ENCODE results near the gene LTBP3.

The LTBP3 gene

GRCh38 chr11:65538915-65539743, 19.0 kb downstream of the LTBP3 start:
- H3K4me1 ChIP-seq (ENCODE audit: control insufficient read depth, insufficient read depth, low read length), result 0 out of 2 replicates have a peak, but pooled peaks cover 3% of the 10 kb centered on the region
- no peak overlapping the region for H3K27ac ChIP-seq (ENCODE audit: low read depth, low read length)
- peaks cover 32% of the 10 kb centered on the region; the same call in 1 of the 2 replicates for H3K36me3 ChIP-seq (ENCODE audit: control insufficient read depth, insufficient read depth, low read length)
- no peaks in the 10 kb centered on the region for H3K9me3 ChIP-seq (ENCODE audit: control insufficient read depth, insufficient read depth, low read length)
- H3K27me3 ChIP-seq (ENCODE audit: control insufficient read depth, insufficient read depth, low read length), result peaks cover 27% of the 10 kb centered on the region
- H3K4me3 ChIP-seq (ENCODE audit: low read depth, low read length), result peak overlapping the region; percentile 83
- no peak overlapping the region for H3K9ac ChIP-seq (ENCODE audit: low read depth, low read length)

DNA sequence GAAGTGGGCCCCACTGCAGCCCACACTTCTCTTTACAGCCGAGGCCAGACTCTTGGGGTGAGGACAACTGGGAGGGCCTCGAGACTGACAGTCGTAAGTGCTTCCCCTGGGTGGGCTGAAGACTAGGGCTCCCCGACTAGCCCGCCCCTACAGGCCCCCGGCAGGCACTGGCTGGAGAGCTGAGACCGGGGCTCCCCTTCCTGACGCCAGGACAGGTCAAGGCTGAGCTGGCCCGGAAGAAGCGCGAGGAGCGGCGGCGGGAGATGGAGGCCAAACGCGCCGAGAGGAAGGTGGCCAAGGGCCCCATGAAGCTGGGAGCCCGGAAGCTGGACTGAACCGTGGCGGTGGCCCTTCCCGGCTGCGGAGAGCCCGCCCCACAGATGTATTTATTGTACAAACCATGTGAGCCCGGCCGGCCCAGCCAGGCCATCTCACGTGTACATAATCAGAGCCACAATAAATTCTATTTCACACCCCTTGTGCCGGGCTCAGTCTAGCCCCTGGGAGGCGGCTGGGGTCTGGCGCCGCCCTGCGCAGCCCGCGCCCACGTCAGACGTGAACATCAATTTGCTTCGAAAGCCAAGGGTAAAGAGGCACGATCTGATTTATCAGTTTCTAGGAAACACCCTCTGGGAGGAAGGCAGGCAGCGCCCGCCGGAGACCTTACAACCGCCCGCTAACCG, 19.8 kb downstream of the LTBP3 start:
- no peak overlapping the region for H3K27ac ChIP-seq (ENCODE audit: low read depth, low read length)
- H3K36me3 ChIP-seq (ENCODE audit: control insufficient read depth, insufficient read depth, low read length), result peaks cover 35% of the 10 kb centered on the region

DNA sequence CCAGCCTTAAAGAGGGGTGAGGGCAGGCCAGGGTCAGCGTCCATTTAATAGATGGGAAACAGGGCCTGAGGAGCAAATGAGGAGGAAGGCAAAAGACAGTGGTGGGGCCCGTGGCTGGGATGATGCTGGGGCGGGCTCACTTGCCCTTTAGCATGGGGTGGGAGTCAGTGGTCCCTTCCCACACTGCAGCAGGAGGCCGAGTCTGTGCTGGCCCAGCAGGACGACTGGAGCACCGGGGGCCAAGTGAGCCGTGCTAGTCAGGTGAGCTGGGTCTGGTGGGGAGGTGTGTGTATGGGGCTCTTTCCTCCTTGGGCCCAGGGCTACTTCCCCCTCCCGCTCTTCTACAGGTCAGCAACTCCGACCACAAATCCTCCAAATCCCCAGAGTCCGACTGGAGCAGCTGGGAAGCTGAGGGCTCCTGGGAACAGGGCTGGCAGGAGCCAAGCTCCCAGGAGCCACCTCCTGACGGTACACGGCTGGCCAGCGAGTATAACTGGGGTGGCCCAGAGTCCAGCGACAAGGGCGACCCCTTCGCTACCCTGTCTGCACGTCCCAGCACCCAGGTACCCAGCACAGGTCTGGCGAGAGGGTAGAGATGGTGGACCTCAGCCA, 20.4 kb downstream of the LTBP3 start:
- peaks cover 25% of the 10 kb centered on the region for H3K27me3 ChIP-seq (ENCODE audit: control insufficient read depth, insufficient read depth, low read length)
- H3K4me1 ChIP-seq (ENCODE audit: control insufficient read depth, insufficient read depth, low read length), result 0 out of 2 replicates have a peak, but pooled peaks cover 3% of the 10 kb centered on the region
- no peaks in the 10 kb centered on the region for H3K9me3 ChIP-seq (ENCODE audit: control insufficient read depth, insufficient read depth, low read length)
- no peak overlapping the region for H3K9ac ChIP-seq (ENCODE audit: low read depth, low read length)
- no peak overlapping the region for H3K4me3 ChIP-seq (ENCODE audit: low read depth, low read length)
- no peak overlapping the region for H3K27ac ChIP-seq (ENCODE audit: low read depth, low read length)
- peaks cover 41% of the 10 kb centered on the region for H3K36me3 ChIP-seq (ENCODE audit: control insufficient read depth, insufficient read depth, low read length)

More for the DNA sequence above, 19.8 kb downstream of the LTBP3 start:
- Histone ChIP-seq H3K9ac (ENCODE audit: low read depth, low read length) (no peak overlapping the region), H3K9me3 (ENCODE audit: control insufficient read depth, insufficient read depth, low read length) (no peaks in the 10 kb centered on the region), H3K4me3 (ENCODE audit: low read depth, low read length) (peak overlapping the region; percentile 83; the same call in 1 of the 2 replicates), H3K4me1 (ENCODE audit: control insufficient read depth, insufficient read depth, low read length) (0 out of 2 replicates have a peak, but pooled peaks cover 3% of the 10 kb centered on the region), H3K27me3 (ENCODE audit: control insufficient read depth, insufficient read depth, low read length) (peaks cover 25% of the 10 kb centered on the region)

GRCh38 chr11:65537296-65537597, 20.9 kb downstream of the LTBP3 start:
- H3K9me3 ChIP-seq (ENCODE audit: control insufficient read depth, insufficient read depth, low read length), result no peaks in the 10 kb centered on the region
- H3K9ac ChIP-seq (ENCODE audit: low read depth, low read length), result no peak overlapping the region
- 0 out of 2 replicates have a peak, but pooled peaks cover 3% of the 10 kb centered on the region for H3K4me1 ChIP-seq (ENCODE audit: control insufficient read depth, insufficient read depth, low read length)
- no peak overlapping the region for H3K27ac ChIP-seq (ENCODE audit: low read depth, low read length)
- H3K27me3 ChIP-seq (ENCODE audit: control insufficient read depth, insufficient read depth, low read length), result peaks cover 25% of the 10 kb centered on the region
- no peak overlapping the region for H3K4me3 ChIP-seq (ENCODE audit: low read depth, low read length)
- H3K36me3 ChIP-seq (ENCODE audit: control insufficient read depth, insufficient read depth, low read length), result peaks cover 46% of the 10 kb centered on the region

DNA sequence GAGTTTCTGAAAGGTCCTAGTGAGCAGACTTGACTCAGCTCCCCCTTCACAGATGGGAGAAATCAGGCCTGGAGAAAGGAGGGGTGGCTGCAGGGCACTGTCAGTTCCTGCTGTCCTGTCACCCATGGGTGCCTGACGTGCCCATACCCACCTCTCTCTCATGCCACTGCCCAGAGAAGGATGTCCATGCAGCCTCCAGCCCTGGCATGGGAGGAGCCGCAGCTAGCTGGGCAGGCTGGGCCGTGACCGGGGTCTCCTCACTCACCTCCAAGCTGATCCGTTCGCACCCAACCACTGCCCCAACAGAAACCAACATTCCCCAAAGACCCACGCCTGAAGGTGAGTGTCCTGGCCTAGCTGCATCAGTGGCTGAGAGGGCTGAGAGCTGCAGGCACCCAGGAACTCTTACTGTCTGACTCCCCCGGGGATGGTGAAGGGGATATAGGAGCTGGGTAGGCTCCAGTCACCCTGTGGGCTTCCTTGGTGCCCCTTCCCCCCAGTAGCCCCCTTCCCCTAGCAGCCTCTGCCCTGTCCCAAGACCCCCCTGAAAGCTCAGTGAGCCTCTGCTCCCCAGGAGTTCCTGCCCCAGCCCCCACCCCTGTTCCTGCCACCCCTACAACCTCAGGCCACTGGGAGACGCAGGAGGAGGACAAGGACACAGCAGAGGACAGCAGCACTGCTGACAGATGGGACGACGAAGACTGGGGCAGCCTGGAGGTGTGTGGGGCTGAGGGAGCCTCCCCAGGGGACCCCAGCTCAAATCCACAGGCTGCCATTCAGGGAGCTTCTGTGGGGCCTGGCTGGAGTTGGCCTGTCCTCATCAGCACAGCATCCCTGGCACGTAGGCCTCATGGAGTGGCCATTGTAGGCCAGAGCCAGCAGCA, 21.5 kb downstream of the LTBP3 start:
- no peak overlapping the region for H3K4me3 ChIP-seq (ENCODE audit: low read depth, low read length)
- H3K9ac ChIP-seq (ENCODE audit: low read depth, low read length), result no peak overlapping the region
- peaks cover 25% of the 10 kb centered on the region for H3K27me3 ChIP-seq (ENCODE audit: control insufficient read depth, insufficient read depth, low read length)
- H3K27ac ChIP-seq (ENCODE audit: low read depth, low read length), result no peak overlapping the region
- peaks cover 49% of the 10 kb centered on the region for H3K36me3 ChIP-seq (ENCODE audit: control insufficient read depth, insufficient read depth, low read length)
- H3K9me3 ChIP-seq (ENCODE audit: control insufficient read depth, insufficient read depth, low read length), result no peaks in the 10 kb centered on the region
- 0 out of 2 replicates have a peak, but pooled peaks cover 3% of the 10 kb centered on the region for H3K4me1 ChIP-seq (ENCODE audit: control insufficient read depth, insufficient read depth, low read length)

- H3K9ac ChIP-seq (ENCODE audit: low read depth, low read length), result no peak overlapping the region
- H3K4me1 ChIP-seq (ENCODE audit: control insufficient read depth, insufficient read depth, low read length), result no peaks in the 10 kb centered on the region
- H3K36me3 ChIP-seq (ENCODE audit: control insufficient read depth, insufficient read depth, low read length), result peaks cover 63% of the 10 kb centered on the region
- H3K27me3 ChIP-seq (ENCODE audit: control insufficient read depth, insufficient read depth, low read length), result peaks cover 17% of the 10 kb centered on the region
- no peaks in the 10 kb centered on the region for H3K9me3 ChIP-seq (ENCODE audit: control insufficient read depth, insufficient read depth, low read length)
- H3K27ac ChIP-seq (ENCODE audit: low read depth, low read length), result no peak overlapping the region
- H3K4me3 ChIP-seq (ENCODE audit: low read depth, low read length), result no peak overlapping the region
Measured at GRCh38 chr11:65535102-65535501, 23.1 kb downstream of the LTBP3 start.

GRCh38 chr11:65532388-65533064, 25.6 kb downstream of the LTBP3 start:
- Histone ChIP-seq H3K4me1 (ENCODE audit: control insufficient read depth, insufficient read depth, low read length) (no peaks in the 10 kb centered on the region), H3K9ac (ENCODE audit: low read depth, low read length) (no peak overlapping the region), H3K4me3 (ENCODE audit: low read depth, low read length) (no peak overlapping the region), H3K36me3 (ENCODE audit: control insufficient read depth, insufficient read depth, low read length) (peaks cover 61% of the 10 kb centered on the region), H3K27ac (ENCODE audit: low read depth, low read length) (no peak overlapping the region), H3K27me3 (ENCODE audit: control insufficient read depth, insufficient read depth, low read length) (no peaks in the 10 kb centered on the region), H3K9me3 (ENCODE audit: control insufficient read depth, insufficient read depth, low read length) (no peaks in the 10 kb centered on the region)

DNA sequence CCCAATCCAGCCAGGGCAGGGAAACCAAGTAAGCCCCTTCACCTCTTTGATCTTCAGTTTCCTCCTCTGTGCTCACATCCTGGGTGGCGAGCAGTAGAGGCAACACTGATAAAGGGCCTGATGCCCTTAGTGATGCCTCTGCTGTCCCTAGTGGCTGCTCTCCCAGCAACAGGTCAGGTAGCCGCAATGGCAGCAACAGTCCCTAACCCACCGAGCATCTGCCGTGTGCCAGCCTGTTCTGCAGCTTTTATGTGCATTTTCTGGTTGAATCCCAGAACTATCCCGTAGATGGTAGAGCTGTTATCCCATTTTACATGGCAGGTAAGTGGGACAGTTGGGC, 28.0 kb downstream of the LTBP3 start:
- no peak overlapping the region for H3K27ac ChIP-seq (ENCODE audit: low read depth, low read length)

DNA sequence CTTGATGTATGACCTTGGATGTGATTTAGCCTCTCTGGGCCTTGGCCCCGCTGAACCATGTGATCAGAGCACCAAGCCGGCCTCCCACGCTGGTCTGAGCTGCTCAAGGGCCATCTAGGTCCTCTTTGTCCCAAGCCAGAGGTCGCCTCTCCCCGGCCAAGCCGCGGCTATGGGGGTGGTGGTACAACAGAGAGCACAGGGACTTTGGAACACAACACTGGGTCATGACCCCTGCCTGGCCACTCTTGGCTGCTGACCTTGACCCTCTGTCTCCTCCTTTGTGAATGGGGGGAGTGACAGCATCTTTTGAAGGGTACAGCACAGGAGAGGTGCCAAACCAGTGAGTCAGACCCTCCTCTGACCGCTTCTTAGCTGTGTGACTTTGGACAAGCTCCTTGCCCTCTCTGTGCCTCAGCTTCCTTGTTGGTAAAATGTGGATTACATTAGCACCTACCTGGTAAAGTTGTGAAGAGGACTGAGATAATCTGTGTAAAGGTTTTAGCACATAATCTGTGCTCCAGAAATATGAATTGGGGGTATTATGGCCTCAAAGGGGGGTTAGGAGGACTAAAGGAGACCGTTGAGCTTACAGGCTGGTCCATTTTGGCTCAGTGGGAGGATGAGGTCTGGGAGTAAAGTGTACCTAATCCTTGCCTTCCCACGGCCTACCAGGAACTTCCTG, 28.5 kb downstream of the LTBP3 start:
- Histone ChIP-seq H3K36me3 (ENCODE audit: control insufficient read depth, insufficient read depth, low read length) (peaks cover 44% of the 10 kb centered on the region), H3K27ac (ENCODE audit: low read depth, low read length) (no peak overlapping the region), H3K27me3 (ENCODE audit: control insufficient read depth, insufficient read depth, low read length) (no peaks in the 10 kb centered on the region), H3K4me3 (ENCODE audit: low read depth, low read length) (no peak overlapping the region), H3K9me3 (ENCODE audit: control insufficient read depth, insufficient read depth, low read length) (no peaks in the 10 kb centered on the region), H3K9ac (ENCODE audit: low read depth, low read length) (no peak overlapping the region), H3K4me1 (ENCODE audit: control insufficient read depth, insufficient read depth, low read length) (no peaks in the 10 kb centered on the region)

More for the DNA sequence above, 28.0 kb downstream of the LTBP3 start:
- Histone ChIP-seq H3K9ac (ENCODE audit: low read depth, low read length) (no peak overlapping the region), H3K4me1 (ENCODE audit: control insufficient read depth, insufficient read depth, low read length) (no peaks in the 10 kb centered on the region), H3K36me3 (ENCODE audit: control insufficient read depth, insufficient read depth, low read length) (peaks cover 49% of the 10 kb centered on the region), H3K4me3 (ENCODE audit: low read depth, low read length) (no peak overlapping the region), H3K9me3 (ENCODE audit: control insufficient read depth, insufficient read depth, low read length) (no peaks in the 10 kb centered on the region), H3K27me3 (ENCODE audit: control insufficient read depth, insufficient read depth, low read length) (no peaks in the 10 kb centered on the region)
